GM19035 (cell line): ENCODE measurements around the gene GYPB.
A peak's percentile ranks its signal among the peaks of the same experiment; 100 is the strongest.
"Not testable (repeated sequence)": the region's sequence is repeated elsewhere in the genome, so short reads cannot be mapped to it uniquely, and the experiment has no call there.

Experiments
- ATAC-seq: cut with Tn5 transposase; IDR thresholded peaks from one replicate; pipeline ENCODE4 v1.9.1; 2021; ENCODE audit not compliant: unreplicated experiment

Gene GYPB

DNA sequence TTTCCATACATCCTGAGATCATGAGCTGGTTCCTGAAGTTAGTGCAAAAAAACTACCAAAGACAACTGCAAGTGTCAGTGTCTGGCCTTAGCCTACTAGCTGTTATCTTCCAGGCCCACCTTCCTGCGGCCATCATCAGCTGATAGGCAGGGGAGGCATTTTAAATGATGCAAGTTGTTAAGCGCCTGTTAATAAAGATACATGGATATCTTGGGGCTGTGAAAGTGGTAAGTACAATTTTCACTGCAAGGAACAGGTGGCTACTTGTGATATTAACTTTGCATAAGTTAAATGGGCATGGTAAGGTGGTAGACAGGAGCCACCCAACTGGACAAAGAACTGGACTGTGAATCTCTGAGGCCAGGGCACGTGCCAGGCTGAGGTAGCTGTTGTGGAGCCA lies at the start of gene GYPB:
Gene GYPB (minus strand): TSS at position 104 of the 400 bp plus-strand sequence. CDS start 93 bp downstream, at position 11.
- ATAC-seq, result not testable (repeated sequence)

DNA sequence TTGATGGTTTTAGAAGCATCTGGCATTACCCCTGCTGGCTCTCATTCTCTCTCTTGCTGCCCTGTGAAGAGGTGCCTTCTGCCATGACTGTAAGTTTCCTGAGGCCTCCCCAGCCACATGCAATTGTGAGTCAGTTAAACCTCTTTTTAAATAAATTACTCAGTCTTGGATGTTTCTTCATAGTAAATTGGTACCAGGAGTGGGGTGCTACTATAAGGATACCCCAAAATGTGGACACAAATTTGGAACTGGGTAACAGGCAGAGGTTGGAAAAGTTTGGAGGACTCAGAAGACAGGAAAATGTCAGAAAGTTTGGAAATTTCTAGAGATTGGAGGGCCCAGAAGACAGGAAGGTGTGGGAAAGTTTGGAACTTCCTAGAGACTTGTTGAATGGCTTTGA lies 42.4 kb upstream of the GYPB start:
- ATAC-seq, result not testable (repeated sequence)

GRCh38 chr4:144060234-144060859 lies 41.2 kb upstream of the GYPB start:
- ATAC-seq, result not testable (repeated sequence)

GRCh38 chr4:144056800-144057199 lies 37.6 kb upstream of the GYPB start:
- ATAC-seq, result no peak

GRCh38 chr4:144055336-144055735 lies 36.2 kb upstream of the GYPB start:
- not testable (repeated sequence) for ATAC-seq

GRCh38 chr4:144051494-144051893 lies 32.3 kb upstream of the GYPB start:
- ATAC-seq, result not testable (repeated sequence)

GRCh38 chr4:144050631-144051030 lies 31.5 kb upstream of the GYPB start:
- ATAC-seq, result not testable (repeated sequence)

DNA sequence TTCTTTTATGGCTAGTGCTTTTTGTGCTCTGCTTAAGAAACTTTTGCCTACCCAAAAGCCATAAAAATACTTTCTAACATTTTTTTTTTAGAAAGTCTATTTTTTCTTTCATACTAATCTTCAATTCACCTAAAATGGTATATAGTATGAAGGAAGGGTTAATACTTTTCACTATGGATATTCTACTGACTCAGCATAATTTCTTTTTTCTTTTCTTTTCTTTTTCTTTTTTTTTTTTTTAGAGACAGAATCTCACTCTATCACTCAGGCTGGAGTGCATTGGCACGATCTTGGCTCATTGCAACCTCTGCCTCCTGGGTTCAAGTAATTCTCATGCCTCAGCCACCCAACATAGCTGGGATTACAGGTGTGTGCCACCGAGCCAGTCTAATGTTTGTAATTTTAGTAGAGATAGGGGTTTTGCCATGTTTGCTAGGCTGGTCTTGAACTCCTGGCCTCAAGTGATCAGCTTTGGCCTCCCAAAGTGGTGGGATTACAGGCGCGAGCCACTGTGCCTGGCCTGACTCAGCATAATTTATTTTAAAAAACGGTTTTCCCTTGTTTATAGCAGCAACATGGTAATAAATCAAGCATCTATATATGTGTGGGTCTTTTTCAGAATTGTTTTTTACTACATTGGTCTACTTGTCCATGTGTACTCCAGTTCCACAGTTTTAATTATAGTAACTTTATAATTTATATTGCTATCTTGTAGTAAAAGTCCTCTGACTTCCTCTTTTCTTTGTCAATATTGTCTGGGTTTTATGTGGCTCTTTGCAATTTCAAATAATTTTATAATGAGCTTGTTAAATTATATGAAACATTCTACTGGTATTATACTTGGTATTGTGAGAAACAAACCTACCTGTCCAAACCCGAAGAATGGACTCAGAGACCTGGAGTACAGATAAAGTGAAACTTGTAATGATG lies 30.6 kb upstream of the GYPB start:
- not testable (repeated sequence) for ATAC-seq

DNA sequence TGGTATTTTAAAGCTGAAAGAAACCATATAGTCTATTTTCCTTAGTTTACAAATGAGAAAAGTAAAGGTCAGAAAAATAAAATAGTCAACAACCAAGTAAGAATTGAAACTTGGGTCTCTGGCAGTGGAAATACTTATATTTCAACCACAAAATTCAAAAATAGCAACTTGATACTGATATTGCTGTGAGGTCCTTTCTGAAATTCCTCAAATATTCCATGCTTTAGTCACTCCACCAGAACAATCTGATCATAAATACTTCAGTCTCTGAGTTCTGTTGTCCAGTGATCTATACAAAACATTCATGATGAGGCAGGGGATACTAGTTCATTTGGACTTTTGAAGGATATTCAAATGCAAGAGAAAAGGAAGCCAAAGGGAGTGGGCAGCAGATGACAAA lies 25.8 kb upstream of the GYPB start:
- not testable (repeated sequence) for ATAC-seq

DNA sequence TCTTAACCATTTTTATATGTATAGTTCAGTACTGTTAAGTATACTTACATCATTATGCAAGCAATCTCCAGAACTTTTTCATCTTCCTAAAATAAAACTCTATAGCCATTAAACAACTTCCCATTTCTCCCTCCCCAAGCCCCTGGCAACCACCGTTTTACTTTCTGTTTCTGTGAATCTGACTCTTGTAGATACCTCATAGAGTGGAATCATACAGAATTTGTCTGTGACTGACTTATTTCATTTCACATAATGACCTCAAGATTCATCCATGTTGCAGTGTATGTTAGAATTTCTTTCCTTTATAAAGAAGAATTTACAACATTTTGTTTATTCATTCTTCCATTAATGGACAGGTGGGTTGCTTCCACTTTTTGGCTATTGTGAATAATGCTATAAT lies 13.4 kb upstream of the GYPB start:
- ATAC-seq, result not testable (repeated sequence)

GRCh38 chr4:144031875-144032274 lies 12.7 kb upstream of the GYPB start:
- not testable (repeated sequence) for ATAC-seq

DNA sequence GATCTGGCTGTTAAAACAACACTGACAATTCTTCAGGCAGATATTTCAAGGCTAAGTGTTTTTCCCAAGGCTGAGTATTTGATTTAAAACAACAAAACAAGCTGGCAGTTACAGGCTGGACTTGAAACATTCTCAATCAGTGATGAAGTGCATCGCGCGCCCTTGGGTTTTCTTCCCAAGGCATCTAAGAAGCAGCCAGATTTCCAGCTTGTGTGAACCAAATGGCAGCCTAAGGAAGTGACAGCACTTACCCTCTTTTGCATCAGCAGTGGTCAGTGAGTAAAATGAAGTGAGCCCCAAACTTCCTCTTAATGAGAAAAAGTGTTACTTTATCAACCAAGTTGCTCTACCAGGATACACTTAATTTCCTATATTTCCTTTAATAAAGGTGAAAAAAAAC lies 12.2 kb upstream of the GYPB start:
- not testable (repeated sequence) for ATAC-seq

- not testable (repeated sequence) for ATAC-seq
Measured at GRCh38 chr4:144030708-144031107, 11.5 kb upstream of the GYPB start.

DNA sequence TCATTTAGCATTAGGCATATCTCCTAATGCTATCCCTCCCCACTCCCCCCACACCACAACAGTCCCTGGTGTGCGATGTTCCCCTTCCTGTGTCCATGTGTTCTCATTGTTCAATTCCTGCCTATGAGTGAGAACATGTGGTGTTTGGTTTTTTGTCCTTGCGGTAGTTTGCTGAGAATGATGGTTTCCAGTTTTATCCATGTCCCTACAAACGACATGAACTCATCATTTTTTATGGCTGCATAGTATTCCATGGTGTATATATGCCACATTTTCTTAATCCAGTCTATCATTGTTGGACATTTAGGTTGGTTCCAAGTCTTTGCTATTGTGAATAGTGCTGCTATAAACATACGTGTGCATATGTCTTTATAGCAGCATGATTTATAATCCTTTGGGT lies 7.5 kb upstream of the GYPB start:
- ATAC-seq, result not testable (repeated sequence)

- ATAC-seq, result not testable (repeated sequence)
Measured at GRCh38 chr4:144024399-144025053, 5.3 kb upstream of the GYPB start.

GRCh38 chr4:144022772-144023400 lies 3.7 kb upstream of the GYPB start:
- not testable (repeated sequence) for ATAC-seq

GRCh38 chr4:144021336-144021990 lies 2.3 kb upstream of the GYPB start:
- peak; percentile 75 for ATAC-seq

GRCh38 chr4:144018223-144019000 lies 768 bp downstream of the GYPB start:
- not testable (repeated sequence) for ATAC-seq

GRCh38 chr4:144017271-144017670 lies 1.9 kb downstream of the GYPB start:
- ATAC-seq, result not testable (repeated sequence)
